ENCODE data around the gene KDELR1. TPM values are rescaled to one million over a fixed set of nuclear protein-coding genes. Genes with fewer than 3 reads are reported as not detected.

Gene KDELR1
- total and polyA plus RNA-seq, 2 of the 13 experiments (the other 11 are each of a cell fraction or from before 2014, with no cell fraction given), result 134 to 185 TPM

- no peak overlapping the region for H2AFZ ChIP-seq (ENCODE audit: low read length)
- peak overlapping the region; percentile 81 for H3K4me2 ChIP-seq (ENCODE audit: low read depth, low read length)
- intact Hi-C loops (cut with micrococcal nuclease; ENCODE audit: unreplicated experiment) (no loop called here), in situ Hi-C loops (cut with HindIII; ENCODE audit: extremely low pct_ligation_motif_present, low pct_unique_long_range_greater_than_20kb) (no loop called here)
- no TSS peak for BruUV-seq (replicated peaks)
- peaks cover 9 to 40% of the 10 kb centered on the region in 2 experiments for H3K27me3 ChIP-seq (ENCODE audit: control insufficient read depth in 1 of 2, insufficient read depth in 2 of 2, low read length in 2 of 2)
- ATAC-seq, result peak; percentile 25
- H3K9ac ChIP-seq (ENCODE audit: insufficient read depth, low read depth, low read length), result peak overlapping the region; percentile 49
- no peaks in the 10 kb centered on the region for H3K79me2 ChIP-seq (ENCODE audit: insufficient read depth, low read length)
- no peak for FAIRE-seq
- CTCF ChIA-PET (ENCODE audit: low intra/inter-chr PET ratio, low total read pairs), result no interaction called here
- H3K9me3 ChIP-seq (ENCODE audit: low read length), result no peaks in the 10 kb centered on the region
- H3K36me3 ChIP-seq (replicated peaks in 1 of 2; ENCODE audit: control insufficient read depth in 1 of 2, insufficient read depth in 2 of 2, low read length in 2 of 2), result no peaks in the 10 kb centered on the region
- H3K4me3 ChIP-seq (replicated peaks in 1 of 3; ENCODE audit: insufficient read depth in 1 of 3, low read depth in 2 of 3, low read length in 3 of 3), result peak overlapping the region; percentile 38 to 69 (median 40); a peak in 5 of 6 replicates
- no peaks in the 10 kb centered on the region for H4K20me1 ChIP-seq (ENCODE audit: insufficient read depth, low read length)
- peak; percentile 44 for DNase-seq (ENCODE audit: low spot score)
- WGBS (ENCODE audit: low lambda C conversion rate), result 43% methylated on average over 65 of the region's 104 CpGs
- POLR2A ChIA-PET, result no interaction called here
- H3K4me1 ChIP-seq (ENCODE audit: insufficient read depth, low read length), result peaks cover 61% of the 10 kb centered on the region
- no peak overlapping the region for H3K27ac ChIP-seq (ENCODE audit: extremely low read length, insufficient read depth, low read length)
- TF ChIP-seq PHF8 (CRISPR knock-in tag; IDR thresholded peaks at IDR 0.05) (0 out of 2 replicates have a peak, but pooled peaks have one; percentile 33), GABPA (IDR thresholded peaks at IDR 0.05; ENCODE audit: low read depth, low read length) (peak; percentile 20; the same call in 1 of the 2 replicates), GABPA (CRISPR knock-in tag; IDR thresholded peaks at IDR 0.05; ENCODE audit: low read depth) (no peak), ZFY (CRISPR knock-in tag; IDR thresholded peaks at IDR 0.05) (peak; percentile 79), GABPB1 (CRISPR knock-in tag; IDR thresholded peaks at IDR 0.05) (peak; percentile 78), ELF1 (CRISPR knock-in tag; IDR thresholded peaks at IDR 0.05) (peak; percentile 36; the same call in 1 of the 2 replicates), SAP130 (CRISPR knock-in tag; IDR thresholded peaks at IDR 0.05; ENCODE audit: low read depth) (peak; percentile 48; the same call in 1 of the 2 replicates), ZNF558 (CRISPR knock-in tag; IDR thresholded peaks at IDR 0.05; ENCODE audit: borderline replicate concordance) (no peak), THAP11 (CRISPR knock-in tag; IDR thresholded peaks at IDR 0.05) (peak; percentile 55; the same call in 1 of the 2 replicates), ZFX (CRISPR knock-in tag; IDR thresholded peaks at IDR 0.05; ENCODE audit: low read depth) (peak; percentile 71), TFDP2 (CRISPR knock-in tag; IDR thresholded peaks at IDR 0.05) (peak; percentile 42; the same call in 1 of the 2 replicates), ISX (CRISPR knock-in tag; conservative IDR thresholded peaks at IDR 0.05) (no peak), ARID4A (CRISPR knock-in tag; IDR thresholded peaks at IDR 0.05; ENCODE audit: borderline replicate concordance) (peak; percentile 19; the same call in 1 of the 2 replicates), POLR2A (IDR thresholded peaks at IDR 0.05; ENCODE audit: insufficient read depth in 1 of 2, low read depth in 2 of 2, low read length in 2 of 2) (peak in 1 of 2 experiments; percentile 51; a peak in 3 of 4 replicates), ZBTB14 (CRISPR knock-in tag; IDR thresholded peaks at IDR 0.05) (peak; percentile 97), CCDC6 (CRISPR knock-in tag; IDR thresholded peaks at IDR 0.05) (0 out of 2 replicates have a peak, but pooled peaks have one; percentile 13), ETV5 (CRISPR knock-in tag; IDR thresholded peaks at IDR 0.05; ENCODE audit: borderline replicate concordance) (peak; percentile 49; the same call in 1 of the 2 replicates), CHD4 (IDR thresholded peaks at IDR 0.05; ENCODE audit: borderline replicate concordance, low read length) (no peak), AKAP8 (CRISPR knock-in tag; IDR thresholded peaks at IDR 0.05) (no peak)
Observed at GRCh38 chr19:48398375-48399235, 7.3 kb upstream of the KDELR1 start.

All from HepG2 (cell line).